Lower leg skin (tissue), 3 donors: Measurements from ENCODE around the gene SLC2A11.

ENCODE experiments used
- CTCF ChIP-seq, 3 donors: fragments of 450-650 bp; IDR thresholded peaks; one replicate each; pipeline ENCODE4 v1.5.1; 2016; ENCODE audit warnings: antibody characterized with exemption in 3 of 3, mild to moderate bottlenecking in 3 of 3, moderate library complexity in 2 of 3
- POLR2A ChIP-seq, 2 donors: fragments of 450-650 bp; IDR thresholded peaks; one replicate each; pipeline ENCODE4 v1.6.1; 2016 to 2017; ENCODE audit warnings: antibody characterized with exemption in 2 of 2, mild to moderate bottlenecking in 1 of 2, moderate library complexity in 1 of 2

- TF ChIP-seq CTCF (IDR thresholded peaks at IDR 0.05) (no peak), POLR2A (IDR thresholded peaks at IDR 0.05) (no peak)
Observed at GRCh38 chr22:23915290-23915689, 57.6 kb downstream of the SLC2A11 start.
